GM23338 (cell line): ENCODE results near the gene HOXD9. TPM values are rescaled to one million over a fixed set of nuclear protein-coding genes. Genes with fewer than 3 reads are reported as not detected.
A peak's percentile ranks its signal among the peaks of the same experiment; 100 is the strongest.

ENCODE experiments used
- ATAC-seq: fragments of 200-7000 bp; cut with Tn5 transposase; 3 replicates; pipeline ENCODE4 v1.9.1; 2020
- DNase-seq: peaks from one replicate; pipeline ENCODE4 v3.0.0-alpha.2; 2015; ENCODE audit warnings: low spot score
- H2AFZ ChIP-seq: fragments of 200-600 bp; sonication (generic); 2 replicates; pipeline ENCODE4 v1.8.0; 2016; ENCODE audit warnings: antibody characterized with exemption, mild to moderate bottlenecking, moderate library complexity
- H3F3A ChIP-seq: fragments of 200-600 bp; sonication (generic); replicated peaks from 2 replicates; pipeline ENCODE4 v1.8.0; 2017; ENCODE audit warnings: antibody characterized with exemption, mixed run types, low read depth
- H3K27ac ChIP-seq: fragments of 200-600 bp; sonication (generic); 2 replicates; pipeline ENCODE4 v1.6.1; 2016; ENCODE audit warnings: low read depth
- H3K27me3 ChIP-seq: fragments of 200-600 bp; sonication (generic); 2 replicates; pipeline ENCODE4 v1.8.0; 2016; ENCODE audit warnings: mild to moderate bottlenecking, mixed run types, moderate library complexity; ENCODE audit not compliant: insufficient read depth
- H3K36me3 ChIP-seq: fragments of 200-600 bp; sonication (generic); 2 replicates; pipeline ENCODE4 v1.8.0; 2016; ENCODE audit warnings: mild to moderate bottlenecking; ENCODE audit not compliant: insufficient read depth
- H3K4me1 ChIP-seq: fragments of 200-600 bp; sonication (generic); 2 replicates; pipeline ENCODE4 v1.8.0; 2016; ENCODE audit warnings: mild to moderate bottlenecking, moderate library complexity; ENCODE audit not compliant: insufficient read depth
- H3K4me2 ChIP-seq: fragments of 200-600 bp; sonication (generic); 2 replicates; pipeline ENCODE4 v1.7.1; 2017; ENCODE audit warnings: mixed run types
- H3K4me3 ChIP-seq: fragments of 200-600 bp; sonication (generic); 2 replicates; pipeline ENCODE4 v1.6.1; 2016; ENCODE audit warnings: mixed run types
- H3K79me2 ChIP-seq: fragments of 200-600 bp; sonication (generic); replicated peaks from 2 replicates; pipeline ENCODE4 v1.8.0; 2017; ENCODE audit warnings: mild to moderate bottlenecking; ENCODE audit not compliant: insufficient read depth
- H3K9me2 ChIP-seq: fragments of 200-600 bp; sonication (generic); 2 replicates; pipeline ENCODE4 v1.8.0; 2017; ENCODE audit not compliant: insufficient read depth
- H4K20me1 ChIP-seq: fragments of 200-600 bp; sonication (generic); replicated peaks from 2 replicates; pipeline ENCODE4 v1.8.0; 2017; ENCODE audit warnings: mild to moderate bottlenecking; ENCODE audit not compliant: insufficient read depth
- H3K27ac Mint-ChIP-seq: 2 replicates; pipeline ENCODE4 v1.8.0; 2020; ENCODE audit warnings: inconsistent platforms, mild to moderate bottlenecking, moderate library complexity, mixed read lengths
- H3K27me3 Mint-ChIP-seq: 3 replicates; pipeline ENCODE4 v1.8.0; 2022; ENCODE audit warnings: low read depth, mild to moderate bottlenecking, moderate library complexity, mixed read lengths, inconsistent platforms; ENCODE audit not compliant: insufficient read depth, poor library complexity
- H3K36me3 Mint-ChIP-seq: 3 replicates; pipeline ENCODE4 v1.8.0; 2021; ENCODE audit warnings: low read depth, mild to moderate bottlenecking, inconsistent platforms, moderate library complexity, mixed read lengths
- H3K4me1 Mint-ChIP-seq: 3 replicates; pipeline ENCODE4 v1.8.0; 2020; ENCODE audit warnings: mild to moderate bottlenecking, inconsistent platforms, mixed read lengths
- H3K4me3 Mint-ChIP-seq: 3 replicates; pipeline ENCODE4 v1.8.0; 2021; ENCODE audit warnings: moderate library complexity, mild to moderate bottlenecking, inconsistent platforms, mixed read lengths
- H3K9me3 Mint-ChIP-seq: 3 replicates; pipeline ENCODE4 v1.8.0; 2020; ENCODE audit warnings: moderate library complexity, mild to moderate bottlenecking, inconsistent platforms, mixed read lengths
- EZH2 ChIP-seq: fragments of 200-600 bp; sonication (generic); IDR thresholded peaks from one replicate; pipeline ENCODE4 v1.8.0; 2017; ENCODE audit warnings: antibody characterized with exemption, mild to moderate bottlenecking, low read depth; ENCODE audit not compliant: unreplicated experiment
- EZH2phosphoT487 ChIP-seq: fragments of 200-600 bp; sonication (generic); IDR thresholded peaks from one replicate; pipeline ENCODE4 v1.8.1; 2018; ENCODE audit warnings: antibody characterized with exemption; ENCODE audit not compliant: unreplicated experiment
- JUNB ChIP-seq: IDR thresholded peaks from one replicate; pipeline ENCODE4 v1.6.1; 2016; ENCODE audit warnings: antibody characterized with exemption; ENCODE audit not compliant: unreplicated experiment
- NANOG ChIP-seq: IDR thresholded peaks from 2 replicates; pipeline ENCODE4 v1.6.1; 2016; ENCODE audit warnings: antibody characterized with exemption, borderline replicate concordance
- REST ChIP-seq: IDR thresholded peaks from one replicate; pipeline ENCODE4 v1.6.1; 2018; ENCODE audit warnings: antibody characterized with exemption; ENCODE audit not compliant: unreplicated experiment
- ZNF462 ChIP-seq: fragments of 250-450 bp; sonication (Bioruptor Pico); IDR thresholded peaks from 2 replicates; pipeline ENCODE4 v1.5.0; 2020; ENCODE audit warnings: mild to moderate bottlenecking, moderate library complexity
- polyA plus RNA-seq: library from polyadenylated mRNA; unstranded; fragments of >200 nt; fragmentation: Nextera tagmentation; extraction: Ambion mirVana; gene quantifications from 2 replicates; pipeline ENCODE4 v1.2.1, GENCODE V29; 2016
- total RNA-seq: library from RNA; depleted of rRNA; stranded (reverse); fragments of >200 nt; shearing (Covaris generic); gene quantifications from 2 replicates; pipeline ENCODE4 v1.2.3, GENCODE V29; 2014

HOXD9 gene
- total and polyA plus RNA-seq, 2 experiments from 2014 or later, result not detected

DNA sequence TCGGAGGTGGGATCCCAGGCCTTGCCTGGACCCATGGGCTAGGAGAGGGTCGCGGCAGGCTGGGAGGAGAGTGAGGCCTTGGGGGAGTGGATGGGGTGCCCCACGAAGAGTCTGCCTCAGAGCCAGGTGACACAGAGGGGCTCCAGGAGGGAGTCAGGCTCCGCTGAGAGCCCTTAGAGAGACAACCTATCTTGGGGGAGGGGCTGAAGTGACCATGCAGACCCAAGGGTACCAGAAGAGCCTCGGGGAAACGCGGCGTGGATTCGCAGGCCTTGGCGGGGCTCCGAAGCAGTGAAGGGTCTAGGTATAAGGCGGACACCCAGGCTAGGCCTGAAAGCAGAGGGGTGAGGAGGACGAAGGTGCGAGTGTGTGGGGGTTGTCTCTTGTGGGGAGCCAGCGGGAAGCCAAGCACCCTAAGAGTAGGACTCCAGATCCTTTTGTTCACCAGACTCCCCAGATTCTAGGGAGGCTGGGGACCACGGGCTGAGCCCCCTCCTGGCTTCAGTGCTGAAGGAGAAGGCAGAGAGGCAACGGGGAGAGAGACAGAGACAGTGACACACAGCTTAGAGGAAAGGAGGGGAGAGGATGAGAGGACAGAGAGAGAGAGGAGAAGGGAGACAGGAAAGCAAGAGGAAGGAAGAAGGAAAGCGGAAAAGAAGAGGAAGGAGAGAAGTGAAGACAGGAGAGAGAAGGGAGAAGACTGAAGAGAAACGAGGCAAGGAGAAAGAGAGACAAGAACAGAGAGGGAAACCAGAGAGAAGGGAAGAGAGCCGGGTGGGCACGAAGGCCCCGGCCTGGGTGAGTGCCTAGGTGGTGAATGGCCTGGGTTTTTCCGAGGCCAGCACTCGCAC is 16.6 kb upstream of the HOXD9 start:
- Histone ChIP-seq H3K36me3 (no peaks in the 10 kb centered on the region; the same call in 1 of the 2 replicates), H3K4me3 (peak overlapping the region; percentile 48; the same call in 1 of the 2 replicates)
- ATAC-seq, result peak; percentile 3

More for the DNA sequence above, 16.6 kb upstream of the HOXD9 start:
- Mint-ChIP-seq H3K36me3 (no peaks in the 10 kb centered on the region; the same call in 2 of the 3 replicates), H3K27ac (no peak overlapping the region), H3K4me1 (peaks cover 33% of the 10 kb centered on the region), H3K4me3 (peak overlapping the region; percentile 51), H3K9me3 (peaks cover 5% of the 10 kb centered on the region; the same call in 2 of the 3 replicates), H3K27me3 (peaks cover 94% of the 10 kb centered on the region)
- Histone ChIP-seq H4K20me1 (peaks cover 49% of the 10 kb centered on the region), H3K27ac (no peak overlapping the region), H3K27me3 (peaks cover 99% of the 10 kb centered on the region), H3K4me1 (peaks cover 46% of the 10 kb centered on the region), H2AFZ (no peak overlapping the region), H3F3A (peaks cover 35% of the 10 kb centered on the region), H3K4me2 (peak overlapping the region; percentile 78), H3K79me2 (no peaks in the 10 kb centered on the region), H3K9me2 (no peaks in the 10 kb centered on the region)
- peak; percentile 20 for DNase-seq
- TF ChIP-seq EZH2phosphoT487 (no peak), NANOG (no peak), EZH2 (peak; percentile 94), REST (no peak), ZNF462 (CRISPR knock-in tag) (no peak), JUNB (no peak)
